Activated CD8-positive, alpha-beta memory T cell treated with anti-CD3 and anti-CD28 coated beads, Interleukin-2, amount 50 U/mL, for 1 hour (primary cell): ENCODE results near the gene ZNF746.

Source experiments
- DNase-seq: peaks from one replicate; pipeline ENCODE4 v3.0.0-alpha.2; 2020; ENCODE audit errors: extremely low read depth

Gene ZNF746

DNA sequence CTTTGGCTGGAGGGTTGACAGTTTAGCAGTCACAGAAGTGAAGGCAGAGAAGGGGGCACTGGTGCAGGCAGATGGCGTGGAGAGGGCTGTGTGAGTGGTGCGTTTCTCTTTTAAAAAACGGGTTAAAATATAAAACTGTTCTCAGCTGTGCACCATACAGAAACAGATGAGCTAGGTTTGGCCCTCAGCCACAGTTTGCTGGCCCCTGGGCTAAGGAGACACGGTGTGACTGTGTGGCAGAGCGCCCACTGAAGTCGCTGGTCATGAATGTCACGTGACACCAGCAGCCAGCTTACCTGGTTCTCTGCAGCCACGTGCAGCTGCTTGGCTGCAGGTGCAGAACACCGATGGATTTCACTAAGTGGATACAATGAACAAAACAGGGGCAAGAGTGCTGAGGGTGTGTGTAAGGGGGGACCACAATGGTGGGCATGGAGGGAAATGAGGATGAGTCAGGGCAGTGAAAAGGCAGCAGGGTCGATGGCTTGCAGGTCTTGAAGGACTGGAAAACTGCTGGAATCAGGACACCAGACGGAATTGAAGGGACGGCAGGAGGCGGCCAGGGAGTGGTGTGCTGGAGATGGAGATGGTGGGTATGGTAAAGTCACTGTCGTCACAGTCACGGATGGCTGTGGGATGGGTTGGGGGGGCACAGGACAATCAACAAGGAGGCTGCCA, 7.4 kb downstream of the ZNF746 start:
- DNase-seq = no peak

DNA sequence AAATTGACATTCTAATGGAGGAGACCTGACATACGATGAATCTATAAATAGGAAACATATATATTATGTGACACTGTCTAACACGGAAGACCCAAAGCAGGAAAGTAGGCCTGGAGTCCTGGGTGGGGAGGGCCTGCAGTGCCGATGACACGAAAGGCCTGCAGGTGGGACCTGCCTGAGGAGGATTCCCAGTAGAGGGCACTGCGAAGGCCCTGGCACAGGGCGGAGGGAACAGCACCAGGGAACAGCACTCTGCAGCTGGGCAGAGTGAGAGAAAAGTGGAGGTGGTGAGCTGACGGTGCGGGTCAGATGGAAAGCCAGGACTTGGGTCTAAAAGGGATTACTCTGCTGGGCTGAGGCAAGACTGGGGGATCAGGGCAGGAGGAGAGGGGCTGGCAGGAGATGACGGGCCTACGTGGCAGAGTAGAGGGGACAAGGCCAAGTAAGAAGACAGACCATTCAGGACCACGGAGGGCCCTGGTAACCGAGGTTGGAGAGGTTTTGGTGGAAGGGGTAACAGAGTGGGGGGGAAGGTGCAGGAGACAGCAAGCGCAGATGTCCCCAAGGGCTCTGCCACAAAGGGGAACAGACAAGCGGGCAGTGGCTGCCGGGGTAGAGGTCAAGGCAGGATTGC, 8.1 kb downstream of the ZNF746 start:
- DNase-seq = no peak

DNA sequence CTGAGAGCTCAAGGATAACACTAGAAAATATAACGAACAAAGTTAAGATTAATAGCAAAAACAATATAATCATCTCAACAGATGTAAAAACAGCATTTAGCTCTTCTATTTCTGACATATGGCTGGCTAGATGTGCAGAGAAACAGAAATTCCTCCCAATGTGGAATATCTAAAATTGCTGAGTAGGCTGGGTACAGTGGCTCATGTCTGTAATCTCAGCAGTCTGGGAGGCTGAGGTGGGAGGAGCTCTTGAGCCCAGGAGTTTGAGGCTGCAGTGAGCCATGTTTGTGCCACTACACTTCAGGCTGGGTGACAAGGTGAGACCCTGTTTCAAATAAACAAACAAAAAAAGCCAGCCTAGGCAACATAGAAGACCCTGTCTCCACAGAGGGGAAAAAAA, 18.0 kb downstream of the ZNF746 start:
- no peak for DNase-seq

DNA sequence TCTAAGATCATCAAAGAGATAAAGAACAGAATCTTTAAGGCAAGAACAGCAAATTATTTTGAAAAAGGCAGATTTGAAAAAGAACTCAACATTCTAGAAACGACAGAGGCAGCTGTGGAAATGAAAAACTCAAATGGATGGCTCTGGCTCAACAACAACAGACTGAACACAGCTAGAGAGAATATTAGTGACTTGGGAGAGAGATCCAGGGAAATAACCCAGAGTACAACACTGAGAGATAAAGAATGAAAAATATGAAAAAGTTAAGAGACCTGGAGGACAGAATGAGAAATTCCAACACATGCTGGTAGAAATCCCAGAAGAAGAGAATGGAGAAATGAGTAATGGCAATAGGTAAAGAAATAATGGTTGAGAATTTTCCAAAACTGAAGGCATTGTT, 18.9 kb downstream of the ZNF746 start:
- DNase-seq = no peak

DNA sequence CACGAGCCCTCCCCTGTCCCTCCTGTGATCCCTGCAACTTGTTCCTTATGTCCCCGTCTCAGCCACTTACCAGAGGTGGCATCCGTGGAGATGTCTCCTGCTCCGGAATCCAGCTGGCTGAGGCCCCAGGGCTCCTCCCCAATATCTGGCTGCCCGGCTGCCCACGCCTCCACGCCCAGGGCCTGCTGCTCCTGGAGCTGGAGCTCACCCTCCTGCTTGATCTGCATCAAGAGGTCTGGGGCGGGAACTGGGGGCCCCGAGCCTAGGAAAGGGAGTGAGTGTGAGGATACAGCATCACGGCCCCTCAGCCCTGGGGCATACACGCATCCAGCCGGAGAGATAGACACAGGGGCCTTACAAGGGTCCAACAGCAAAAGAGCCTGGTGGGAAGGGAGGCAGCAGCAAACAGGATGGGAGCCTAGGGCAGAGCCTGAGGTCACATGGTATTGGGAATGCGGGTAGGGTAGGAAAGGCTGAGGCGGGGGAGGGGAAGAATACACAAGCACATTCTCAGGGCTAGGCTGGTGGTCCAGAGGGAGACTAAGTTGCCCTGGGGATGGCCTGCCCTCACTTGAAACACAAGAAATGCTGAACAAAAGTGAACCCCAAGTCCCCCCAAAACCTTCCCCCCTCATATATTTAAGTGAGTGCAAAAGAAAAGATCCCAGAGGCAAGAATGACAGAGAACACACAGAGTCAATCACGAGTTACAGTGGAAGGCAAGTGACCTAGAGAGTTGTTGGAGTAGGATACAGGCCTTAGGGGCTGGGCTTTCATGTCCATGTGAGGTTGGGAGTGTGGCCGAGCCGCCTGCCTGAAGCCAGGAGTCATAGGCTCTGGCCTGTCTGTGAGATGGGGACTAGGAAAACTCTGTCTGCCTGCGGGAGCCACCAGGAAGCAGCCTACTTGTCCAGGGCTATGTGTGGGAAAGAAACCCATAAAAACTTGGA, 19.8 kb downstream of the ZNF746 start:
- DNase-seq = no peak

DNA sequence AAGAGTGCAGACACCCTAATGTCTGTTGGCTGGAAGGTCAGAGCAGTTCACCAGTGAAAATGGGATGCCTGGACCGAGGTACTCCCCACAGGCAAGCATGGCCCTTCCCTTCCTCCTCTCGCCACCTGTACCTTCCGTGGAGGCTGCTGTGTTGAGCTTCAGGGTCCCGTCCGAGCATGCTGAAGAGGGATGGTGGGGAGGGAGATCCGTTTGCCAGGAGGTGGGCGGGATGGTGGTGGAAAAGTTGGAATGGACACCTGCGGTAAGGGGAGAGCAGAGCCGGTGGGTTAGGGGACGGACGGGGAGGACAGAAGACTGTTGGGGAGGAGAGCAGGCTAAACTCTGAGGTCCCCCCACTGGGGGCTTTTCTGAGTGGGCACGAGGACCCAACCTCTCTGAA, 20.8 kb downstream of the ZNF746 start:
- DNase-seq = no peak

DNA sequence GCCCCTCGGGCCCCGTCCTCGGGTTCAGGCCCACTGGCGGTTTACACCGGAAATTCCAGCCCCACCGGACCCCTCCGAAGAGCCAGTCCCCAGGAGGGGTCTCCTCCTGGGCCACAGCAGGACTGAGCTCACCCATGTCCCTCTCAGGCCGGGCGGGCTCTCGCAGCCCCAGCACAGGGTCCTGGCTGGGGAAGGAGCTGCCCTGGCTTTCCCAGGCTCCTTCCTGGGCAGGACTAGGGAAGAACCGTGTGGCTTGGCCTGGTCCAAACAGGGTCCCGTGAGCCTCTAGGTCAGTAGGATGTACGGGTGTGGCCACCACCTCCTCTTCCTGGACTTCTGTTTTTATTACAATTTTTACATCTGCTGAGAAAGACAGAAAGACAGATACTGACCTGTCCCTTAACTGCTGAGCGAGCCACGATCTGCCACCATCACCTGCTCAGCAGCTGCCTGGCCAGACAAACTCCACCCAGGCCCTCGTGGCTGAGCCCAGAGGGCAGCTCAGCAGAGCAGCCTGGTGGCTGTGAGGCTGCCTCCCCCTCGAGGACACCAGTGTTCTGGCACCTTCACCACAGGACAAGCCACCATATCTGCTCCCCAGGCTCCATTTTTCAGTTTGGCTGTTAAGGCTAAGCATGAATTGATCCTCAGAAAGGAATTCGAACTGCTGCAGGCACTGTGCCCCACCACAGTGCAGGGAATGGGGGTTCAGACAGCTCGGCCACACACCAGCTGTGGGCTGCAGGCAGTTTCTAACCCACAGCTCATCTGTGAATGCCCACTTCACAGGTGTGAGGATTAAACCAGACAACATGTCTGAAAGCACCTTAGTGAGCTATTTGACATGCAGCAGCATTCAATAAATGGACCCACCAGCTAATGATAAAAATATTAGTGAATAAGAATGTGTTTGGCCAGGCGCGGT, 22.2 kb downstream of the ZNF746 start:
- DNase-seq = no peak

DNA sequence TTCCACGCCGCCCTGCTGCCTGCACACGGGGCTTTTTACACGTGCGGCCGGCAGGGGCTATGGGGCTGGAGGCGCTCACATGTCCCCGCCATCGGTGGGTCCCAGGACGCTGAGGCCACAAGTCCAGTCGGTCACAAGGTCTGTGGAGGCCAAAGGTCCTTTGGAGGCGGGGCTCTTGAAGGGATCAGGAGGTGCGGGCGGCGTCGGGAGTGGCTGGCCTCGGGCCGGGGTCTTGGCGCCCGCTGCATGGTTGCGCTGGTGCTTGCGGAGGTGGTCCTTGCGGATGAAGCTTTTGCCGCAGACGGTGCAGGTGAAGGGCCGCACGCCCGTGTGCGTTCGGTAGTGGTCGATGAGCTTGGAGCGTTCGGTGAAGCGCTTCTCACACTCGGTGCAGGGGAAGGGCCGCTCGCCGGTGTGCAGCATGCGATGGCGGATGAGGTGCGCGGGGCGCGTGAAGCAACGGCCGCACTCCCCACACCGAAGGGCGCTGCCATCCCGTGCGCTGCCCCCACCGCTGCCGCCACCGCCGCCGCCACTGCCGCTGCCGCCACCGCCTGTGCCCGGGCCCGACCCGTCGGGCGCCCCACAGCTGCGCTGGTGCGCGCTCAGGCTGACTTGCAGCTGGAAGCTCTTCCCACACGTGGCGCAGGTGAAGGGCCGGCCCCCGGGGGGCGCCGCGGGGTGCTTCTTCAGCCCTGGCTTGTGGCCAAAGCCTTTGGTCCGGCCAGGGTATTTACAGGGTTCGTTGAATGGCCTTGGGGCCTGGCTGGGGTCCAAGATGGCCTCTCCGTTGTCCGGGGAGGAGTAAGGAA, 23.1 kb downstream of the ZNF746 start:
- DNase-seq = no peak

DNA sequence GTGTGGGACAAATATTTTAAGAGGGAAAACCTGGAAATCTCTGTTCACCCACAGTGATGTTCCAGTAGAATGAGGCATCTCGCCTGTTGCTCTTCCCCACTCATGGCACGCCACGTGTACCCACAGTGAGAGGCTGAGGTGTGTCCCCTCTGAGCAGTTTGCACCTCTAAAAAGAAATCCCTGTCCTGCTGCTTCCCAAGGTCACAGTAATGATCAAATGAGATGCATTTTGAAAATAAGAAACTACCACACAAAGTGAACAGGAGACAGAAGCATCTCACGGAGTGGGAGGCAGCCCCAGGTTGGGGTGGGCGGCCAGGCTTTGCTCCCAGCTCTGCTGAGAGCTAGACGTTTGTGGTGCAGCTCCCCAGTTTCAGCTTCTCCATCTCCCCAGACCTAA, 24.4 kb downstream of the ZNF746 start:
- no peak for DNase-seq

DNA sequence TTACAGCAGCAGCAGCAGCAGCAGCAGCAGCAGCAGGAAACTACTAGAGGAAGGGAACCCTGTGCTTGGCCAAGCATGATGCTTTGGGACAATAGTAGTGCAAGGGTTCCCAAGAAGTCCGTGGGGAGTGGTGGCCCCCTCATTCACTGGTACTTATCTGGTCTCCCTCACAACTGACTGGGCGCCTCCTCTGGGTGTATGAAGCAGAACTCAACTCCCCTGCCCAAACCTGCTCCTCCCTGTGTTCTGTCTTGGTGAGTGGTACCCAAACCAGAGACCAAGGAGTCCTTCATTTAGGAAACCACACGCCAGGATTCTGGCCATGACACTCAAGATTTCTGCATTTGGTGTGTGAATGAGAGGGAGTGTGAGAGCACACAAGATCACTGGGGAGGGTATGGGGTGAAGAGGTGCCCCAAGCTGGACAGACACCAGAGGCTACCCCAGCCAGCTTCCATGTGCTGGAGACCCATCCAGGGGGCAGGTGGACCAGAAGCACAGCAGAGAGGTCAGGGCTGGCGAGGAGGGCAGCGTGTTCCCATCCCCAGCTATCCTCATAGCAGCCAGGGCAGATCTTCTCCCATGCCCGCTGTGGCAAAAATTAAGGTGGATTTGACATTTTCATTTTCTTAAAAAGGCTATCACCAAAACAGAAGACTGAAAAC, 26.2 kb downstream of the ZNF746 start:
- DNase-seq = no peak

DNA sequence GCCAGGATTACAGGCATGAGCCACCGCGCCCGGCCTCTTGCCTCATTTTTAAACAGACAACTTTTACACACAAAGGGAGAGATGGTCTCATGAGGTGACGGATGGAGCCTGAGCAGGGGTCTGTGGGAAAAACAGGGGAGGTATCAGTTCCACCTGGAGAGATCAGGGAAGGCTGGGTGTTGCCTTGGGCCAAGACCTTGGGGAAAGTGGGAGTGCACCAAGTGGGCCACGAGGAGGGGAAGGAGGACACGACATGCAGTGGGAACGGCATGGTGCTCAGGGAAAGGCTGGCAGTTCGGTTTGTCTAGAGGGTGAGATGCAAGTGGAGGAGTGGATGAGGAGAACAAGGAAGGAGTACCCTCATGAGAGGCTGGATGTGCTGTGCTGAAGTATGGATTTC, 27.8 kb downstream of the ZNF746 start:
- no peak for DNase-seq

DNA sequence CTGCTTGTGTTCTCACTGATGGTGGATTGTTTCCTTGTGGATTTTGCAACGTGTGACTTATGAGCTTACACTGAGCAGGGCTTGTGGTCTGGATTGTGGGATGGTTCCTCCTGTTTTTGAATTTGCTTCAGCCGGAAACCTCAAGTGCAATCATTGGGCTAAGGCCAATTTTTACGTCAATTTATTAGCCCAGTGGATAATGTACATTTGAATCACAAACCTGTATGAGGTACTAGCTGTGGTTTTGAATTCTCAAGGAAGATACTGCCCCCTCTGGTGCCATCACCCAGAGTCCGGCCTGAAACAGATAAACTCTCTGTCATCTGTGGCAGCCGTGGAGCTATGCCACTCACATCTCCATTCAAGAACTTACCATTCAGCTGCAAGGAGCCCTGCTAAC, 29.4 kb downstream of the ZNF746 start:
- DNase-seq = no peak

DNA sequence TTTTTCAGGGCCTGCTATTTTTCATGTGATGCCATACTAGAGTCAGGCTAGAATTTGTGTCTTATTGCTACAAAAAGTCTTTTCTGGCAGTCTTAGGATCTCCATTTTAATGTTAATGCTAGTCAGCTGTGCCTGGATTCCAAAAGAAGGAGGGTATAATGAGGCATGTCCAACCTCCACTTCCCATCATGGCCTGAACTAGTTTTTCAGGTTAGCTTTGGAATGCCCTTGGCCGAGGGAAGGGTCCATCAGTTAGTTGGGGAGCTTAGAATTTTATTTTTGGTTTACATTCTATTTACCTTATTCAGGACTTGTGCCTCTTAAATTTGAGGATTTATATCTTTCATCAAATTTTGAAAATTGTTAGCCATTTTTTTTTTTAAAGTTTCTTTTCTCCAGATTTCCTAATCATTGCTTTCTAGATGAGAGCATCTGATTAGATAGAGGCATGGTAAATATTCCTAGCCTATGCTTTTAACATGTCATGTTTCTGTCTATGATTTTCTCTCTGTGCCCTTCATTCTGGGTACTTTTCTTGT, 30.2 kb downstream of the ZNF746 start:
- DNase-seq = no peak

DNA sequence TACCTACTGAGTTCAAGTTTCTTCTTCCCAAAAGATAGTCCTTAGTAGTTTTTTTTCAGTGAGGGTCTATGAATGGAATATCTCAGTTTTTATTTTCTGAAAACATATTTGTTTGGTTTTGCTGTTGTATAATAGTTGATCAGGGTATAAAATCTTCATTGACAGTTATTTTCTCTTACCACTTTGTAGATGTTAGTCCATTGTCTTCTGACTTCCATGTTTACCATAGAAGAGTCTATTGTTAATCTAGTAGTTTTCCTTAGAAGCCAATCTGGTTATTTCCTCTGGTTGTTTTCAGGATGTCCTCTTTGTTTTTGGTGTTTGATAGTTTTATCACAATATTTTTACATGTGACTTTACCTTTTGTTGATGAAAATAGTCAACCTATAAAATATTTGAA, 31.2 kb downstream of the ZNF746 start:
- no peak for DNase-seq

DNA sequence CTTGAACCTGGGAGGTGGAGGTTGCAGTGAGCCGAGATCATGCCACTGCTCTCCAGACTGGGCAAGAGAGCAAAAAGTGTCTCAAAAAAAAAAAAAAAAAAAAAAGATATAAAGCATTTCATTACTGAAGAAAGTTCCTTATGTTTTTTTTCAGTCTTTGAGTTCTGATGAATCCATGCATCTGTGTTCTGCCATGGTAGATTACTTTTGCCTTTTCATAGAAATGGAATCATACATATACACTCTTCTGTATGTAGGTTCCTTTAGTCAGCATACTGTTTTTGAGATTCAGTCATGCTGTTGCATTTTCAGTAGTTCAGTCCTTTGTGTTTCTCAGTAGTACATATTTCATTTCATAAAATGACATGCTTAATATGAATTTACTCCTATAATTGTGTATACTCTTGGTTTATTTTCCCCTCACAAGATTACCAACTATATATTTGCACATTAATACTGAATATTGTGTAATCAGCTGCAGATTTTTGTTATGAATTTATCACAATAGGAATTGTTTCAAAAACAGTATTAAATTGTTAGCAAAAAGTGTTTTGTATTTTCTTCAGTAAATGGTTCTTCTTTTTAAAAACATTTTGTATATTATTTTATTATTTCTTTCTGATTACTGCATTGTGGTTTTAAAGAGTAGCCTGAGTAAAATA, 34.0 kb downstream of the ZNF746 start:
- no peak for DNase-seq

DNA sequence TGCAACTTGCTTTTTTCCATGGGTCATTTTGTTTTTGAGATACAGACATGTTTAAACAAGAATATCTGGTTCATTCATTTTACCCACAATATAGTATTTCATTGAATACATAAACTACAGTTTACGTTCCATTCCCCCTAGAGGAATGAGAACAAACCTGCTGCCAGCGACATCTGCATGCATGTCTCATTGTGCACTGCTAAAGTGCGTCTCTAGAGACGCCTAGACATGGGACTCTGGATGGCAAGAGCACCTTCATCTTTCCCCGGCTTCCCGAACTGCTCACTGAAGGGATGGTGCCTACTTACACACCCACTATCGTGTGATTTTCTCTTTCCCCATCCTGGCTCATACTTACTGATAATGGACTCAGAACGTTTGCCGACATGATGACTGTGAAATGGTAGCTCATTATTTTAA, 35.5 kb downstream of the ZNF746 start:
- no peak for DNase-seq

DNA sequence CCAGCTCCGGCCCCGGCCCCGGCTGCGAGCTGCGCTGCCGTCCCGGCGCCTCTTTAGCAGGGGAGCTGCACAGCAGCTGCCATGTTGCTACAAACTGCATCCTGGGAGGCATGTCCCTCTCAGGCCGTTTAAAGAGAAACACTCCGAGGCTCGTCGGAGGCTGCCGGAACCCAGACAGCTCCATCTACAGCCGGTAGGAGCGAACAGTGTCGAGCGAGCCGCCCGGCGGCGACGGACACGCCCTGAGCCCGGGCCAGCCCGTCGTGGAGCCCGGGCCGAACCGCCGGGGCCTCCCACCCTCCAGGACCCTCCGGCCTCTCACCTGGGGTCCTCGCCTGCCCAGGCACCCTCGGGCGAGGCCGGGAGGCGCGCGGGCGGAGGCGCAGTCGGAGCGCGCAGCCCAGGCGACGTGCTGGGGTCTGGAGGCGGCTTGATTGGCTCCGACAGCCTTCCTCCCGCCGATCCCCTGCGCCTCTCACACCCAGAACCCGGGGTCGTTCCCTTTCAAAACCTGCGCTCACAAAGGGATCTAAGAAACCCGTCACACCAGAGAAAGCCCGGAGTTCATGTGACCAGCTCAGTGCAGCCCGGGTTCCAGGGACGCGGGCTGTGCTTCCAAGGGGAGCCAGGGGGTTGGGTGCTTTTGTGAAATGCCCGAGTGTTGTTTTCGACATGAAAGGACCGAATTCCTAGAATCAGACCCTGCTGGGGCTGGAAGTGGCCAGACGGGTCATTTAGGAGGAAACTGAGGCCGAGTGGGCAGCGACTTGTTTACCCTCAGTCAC, 36.9 kb downstream of the ZNF746 start, which contains the start of gene ZNF777:
TSS of gene ZNF777 (minus strand) at position 570 of the 785 bp plus-strand sequence. CDS start 5,040 bp downstream, outside the sequence.
- DNase-seq = peak; percentile 59
